Measurements from ENCODE around the gene SPDYE1. TPM values are rescaled to one million over a fixed set of nuclear protein-coding genes. Genes with fewer than 3 reads are reported as not detected.
A peak's percentile ranks its signal among the peaks of the same experiment; 100 is the strongest.
"Not testable (repeated sequence)": the region's sequence is repeated elsewhere in the genome, so short reads cannot be mapped to it uniquely, and the experiment has no call there.

SPDYE1 gene
- total RNA-seq, 1 donor from 2014 or later: not detected

- peak; percentile 67 for TF ChIP-seq CTCF (IDR thresholded peaks at IDR 0.05)
- peak; percentile 85 to 88 for ATAC-seq
- intact Hi-C loops (cut with DNase I); H3K4me1 ChIP-seq; H3K27ac ChIP-seq; H3K36me3 ChIP-seq; H3K27me3 ChIP-seq (ENCODE audit: low read depth); H3K9me3 ChIP-seq: not testable (repeated sequence)
- peak overlapping the region; percentile 8 for H3K4me3 ChIP-seq
- DNase-seq: peak; percentile 81
Measured at GRCh38 chr7:43985904-43986864, 11.5 kb upstream of the SPDYE1 start.

DNA sequence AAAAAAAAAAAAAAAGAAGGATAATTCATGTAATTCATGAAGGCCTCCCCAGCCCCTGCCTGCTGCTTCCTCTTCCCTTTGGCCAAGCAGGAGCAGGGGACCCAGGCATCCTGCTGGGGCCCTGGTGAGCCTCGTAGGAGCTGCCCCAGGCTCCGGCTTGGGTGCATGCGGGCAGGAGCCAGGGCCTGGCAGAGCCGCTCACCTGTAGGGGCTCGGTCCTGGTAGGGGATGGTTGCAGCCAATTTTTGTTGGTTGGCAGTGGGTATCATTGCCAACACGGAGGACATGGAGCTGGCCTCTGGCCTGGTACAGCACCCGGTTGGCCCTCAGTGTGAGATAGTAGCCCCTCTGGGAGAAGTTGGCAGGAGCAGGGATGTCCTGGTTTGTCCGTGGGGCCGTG lies 10.2 kb upstream of the SPDYE1 start:
- DNase-seq; H3K27ac ChIP-seq; H3K4me3 ChIP-seq; H3K9me3 ChIP-seq; ATAC-seq; H3K36me3 ChIP-seq; H3K4me1 ChIP-seq; H3K27me3 ChIP-seq (ENCODE audit: low read depth); intact Hi-C loops (cut with DNase I): not testable (repeated sequence)

DNA sequence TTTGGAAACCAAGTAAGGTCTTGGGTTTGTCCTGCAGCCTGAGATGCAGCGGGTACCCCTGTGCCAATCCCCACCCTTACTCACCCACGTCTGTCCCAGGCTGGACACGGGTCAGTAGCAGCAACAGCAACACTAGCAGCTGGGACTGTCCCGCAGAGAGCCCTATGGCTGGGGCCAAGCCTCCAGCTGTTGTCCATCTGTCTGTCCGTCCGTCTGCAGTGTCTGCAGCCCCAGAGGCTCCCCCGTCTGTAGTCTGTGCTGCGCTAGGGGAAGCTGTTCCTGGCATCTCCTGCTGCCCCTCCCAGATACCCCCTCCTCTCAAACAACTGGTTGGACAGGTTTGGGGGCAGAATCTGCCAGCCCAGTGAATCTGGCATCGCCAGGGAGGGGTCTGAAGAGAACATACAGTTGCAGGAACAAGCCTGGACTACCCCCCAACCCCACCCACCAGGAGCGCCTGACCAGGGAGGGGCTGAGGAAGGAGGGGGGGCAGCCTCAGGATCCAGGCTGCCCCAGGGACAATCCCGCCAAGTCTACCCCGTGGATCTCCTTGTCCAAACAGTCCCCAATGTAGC lies 7.6 kb upstream of the SPDYE1 start:
- H3K4me3 ChIP-seq; H3K27me3 ChIP-seq (ENCODE audit: low read depth); DNase-seq; intact Hi-C loops (cut with DNase I); ATAC-seq; H3K36me3 ChIP-seq; H3K27ac ChIP-seq; H3K9me3 ChIP-seq; H3K4me1 ChIP-seq: not testable (repeated sequence)

DNA sequence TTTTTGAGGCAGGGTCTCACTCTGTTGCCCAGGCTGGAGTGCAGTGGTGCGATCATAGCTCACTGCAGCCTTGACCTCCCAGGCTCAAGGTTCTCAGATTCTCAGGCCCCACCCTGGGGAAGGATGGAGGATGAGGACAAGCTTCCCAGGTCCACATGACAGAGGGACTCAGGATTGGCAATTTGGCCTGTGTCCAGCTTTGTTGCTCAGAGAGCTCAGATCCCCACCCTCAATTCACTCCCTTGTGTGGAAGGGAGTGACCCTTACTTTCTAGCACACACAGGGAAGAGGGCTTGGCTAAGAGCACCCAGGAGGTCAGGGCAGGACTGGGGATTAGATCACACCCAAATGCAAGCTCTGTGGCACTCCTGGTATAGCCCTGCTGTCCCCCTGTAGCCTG lies 6.9 kb upstream of the SPDYE1 start:
- DNase-seq; H3K27ac ChIP-seq; ATAC-seq; H3K9me3 ChIP-seq; intact Hi-C loops (cut with DNase I); H3K36me3 ChIP-seq; H3K27me3 ChIP-seq (ENCODE audit: low read depth); H3K4me3 ChIP-seq; H3K4me1 ChIP-seq: not testable (repeated sequence)

DNA sequence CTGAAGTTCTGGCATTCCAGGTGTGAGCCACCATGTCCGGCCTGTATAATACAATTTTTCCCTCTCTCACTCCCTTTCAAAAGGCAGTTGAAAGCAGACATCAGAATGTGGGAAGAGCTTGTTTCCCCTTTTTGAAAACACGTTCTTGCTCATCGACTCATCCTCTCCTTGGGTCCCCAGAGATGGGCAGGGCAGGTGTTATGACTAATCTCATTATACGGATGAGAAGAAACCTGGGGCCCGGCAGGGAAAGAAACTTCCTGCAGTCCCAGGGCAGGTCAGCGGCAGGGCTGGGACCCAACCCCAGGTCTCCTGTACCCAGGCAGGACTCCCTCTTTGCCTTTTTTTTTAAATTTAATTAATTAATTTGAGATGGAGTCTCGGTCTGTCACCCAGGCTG lies 4.8 kb upstream of the SPDYE1 start:
- H3K9me3 ChIP-seq; H3K36me3 ChIP-seq; ATAC-seq; intact Hi-C loops (cut with DNase I); H3K4me3 ChIP-seq; DNase-seq; H3K4me1 ChIP-seq; H3K27ac ChIP-seq; H3K27me3 ChIP-seq (ENCODE audit: low read depth): not testable (repeated sequence)

- H3K27ac ChIP-seq; H3K27me3 ChIP-seq (ENCODE audit: low read depth); intact Hi-C loops (cut with DNase I); H3K4me3 ChIP-seq; H3K36me3 ChIP-seq; H3K9me3 ChIP-seq; H3K4me1 ChIP-seq; DNase-seq: not testable (repeated sequence)
- ATAC-seq: peak in 1 of 2 donors; percentile 59
Measured at GRCh38 chr7:43994681-43995080, 3.0 kb upstream of the SPDYE1 start.

DNA sequence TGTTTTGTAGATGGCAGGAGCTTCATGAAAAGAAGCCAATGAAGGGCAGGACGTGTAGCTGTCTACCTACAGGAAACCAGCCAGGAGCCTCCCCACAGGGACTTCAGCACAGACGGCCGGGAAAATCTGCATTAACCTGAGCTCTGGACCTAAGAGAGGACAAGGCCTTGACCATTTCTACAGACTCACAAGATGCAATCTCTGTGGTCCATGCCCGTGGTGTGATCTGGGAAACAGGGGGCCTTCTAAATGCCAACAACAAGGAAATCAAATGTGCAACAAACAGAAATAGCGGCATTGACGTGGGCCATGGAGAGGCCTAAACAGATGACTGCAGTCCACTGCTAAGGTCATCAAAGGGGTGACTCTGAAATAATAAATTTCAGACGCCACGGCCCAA lies 14.4 kb downstream of the SPDYE1 start:
- intact Hi-C loops (cut with DNase I): not testable (repeated sequence)

DNA sequence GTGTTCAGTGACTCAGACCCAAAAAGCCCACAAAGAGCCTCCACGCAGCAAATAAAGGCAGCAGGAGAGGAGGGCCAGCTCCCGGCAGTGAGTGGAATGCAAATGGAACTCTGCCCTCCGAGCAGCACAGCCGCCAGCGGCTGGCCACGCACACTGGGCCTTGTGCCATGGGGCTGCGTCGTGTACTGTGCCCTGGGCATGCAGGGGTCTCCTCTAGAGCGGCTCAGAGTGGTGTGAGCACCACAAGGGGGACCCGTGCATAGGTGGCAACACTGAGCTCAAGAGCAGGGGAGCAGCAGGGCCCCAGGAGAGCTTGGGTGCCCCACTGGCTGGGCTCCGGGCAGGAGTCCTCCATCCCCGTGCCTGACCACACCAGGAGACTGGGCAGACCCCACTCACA lies 17.4 kb downstream of the SPDYE1 start:
- Histone ChIP-seq H3K4me1 (peaks cover 13% of the 10 kb centered on the region), H3K36me3 (peaks cover 20% of the 10 kb centered on the region)
- H3K27ac ChIP-seq; ATAC-seq; H3K27me3 ChIP-seq (ENCODE audit: low read depth); intact Hi-C loops (cut with DNase I); H3K9me3 ChIP-seq; DNase-seq; H3K4me3 ChIP-seq: not testable (repeated sequence)

More for the DNA sequence above, 14.4 kb downstream of the SPDYE1 start:
- not testable (repeated sequence) for H3K27me3 ChIP-seq (ENCODE audit: low read depth); H3K4me3 ChIP-seq; H3K27ac ChIP-seq; DNase-seq; H3K4me1 ChIP-seq; H3K9me3 ChIP-seq; ATAC-seq
- peaks cover 26% of the 10 kb centered on the region for H3K36me3 ChIP-seq
